Stimulated activated CD8-positive, alpha-beta memory T cell treated with anti-CD3 and anti-CD28 coated beads, Interleukin-4, amount 100 ng/mL, for 48 hours (primary cell): Measurements from ENCODE around the gene PCNT.
"Not testable (repeated sequence)": the region's sequence is repeated elsewhere in the genome, so short reads cannot be mapped to it uniquely, and the experiment has no call there.

ENCODE experiments used
- DNase-seq: peaks from one replicate; pipeline ENCODE4 v3.0.0-alpha.2; 2020

The PCNT gene

DNA sequence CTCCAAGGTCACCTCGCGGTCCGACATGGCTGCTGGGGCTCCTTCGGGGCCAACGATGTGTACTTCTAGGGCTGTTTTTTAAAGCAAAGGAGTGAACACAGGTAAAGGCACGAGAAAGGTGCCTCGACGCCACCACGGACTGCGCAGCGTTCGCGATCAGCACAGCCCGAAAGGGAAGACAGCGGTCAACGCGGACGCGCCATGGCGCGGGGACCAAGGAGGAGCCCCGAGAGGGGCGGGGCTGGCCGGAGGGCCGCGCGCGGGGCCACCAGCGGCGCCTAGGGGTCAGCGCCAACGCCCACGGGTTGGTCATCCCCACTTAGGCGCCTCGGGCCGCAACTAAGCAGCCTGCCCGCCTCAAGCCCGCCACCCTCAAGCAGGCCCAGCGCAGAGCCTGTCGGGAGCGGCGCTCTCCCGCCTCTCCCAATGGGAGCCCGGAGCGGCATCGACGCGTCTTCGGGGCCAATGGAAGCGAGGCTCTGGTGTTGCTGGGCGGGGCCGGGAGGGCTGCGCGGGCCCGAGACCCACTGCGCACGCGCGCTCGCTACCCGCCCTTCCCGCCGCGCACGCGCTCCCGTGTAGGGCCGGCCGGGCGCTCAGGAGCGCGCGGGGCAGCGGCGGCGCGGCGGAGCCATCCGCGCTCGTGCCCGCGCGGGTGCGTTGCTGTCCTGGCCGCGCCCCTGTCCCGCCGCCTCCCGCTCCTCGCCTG is 134.5 kb downstream of the PCNT start, which contains the start of gene DIP2A:
Gene DIP2A (plus strand): TSS at position 577 of the 709 bp plus-strand sequence. CDS start 241 bp downstream, outside the sequence.
- DNase-seq, result peak; percentile 92

- no peak for DNase-seq
These were observed 135.0 kb downstream of the PCNT start for GRCh38 chr21:46459024-46459355.

GRCh38 chr21:46459356-46460112 is 135.6 kb downstream of the PCNT start:
- DNase-seq, result peak; percentile 42

GRCh38 chr21:46461909-46462308 is 138.0 kb downstream of the PCNT start:
- no peak for DNase-seq

GRCh38 chr21:46465153-46465552 is 141.2 kb downstream of the PCNT start:
- not testable (repeated sequence) for DNase-seq

DNA sequence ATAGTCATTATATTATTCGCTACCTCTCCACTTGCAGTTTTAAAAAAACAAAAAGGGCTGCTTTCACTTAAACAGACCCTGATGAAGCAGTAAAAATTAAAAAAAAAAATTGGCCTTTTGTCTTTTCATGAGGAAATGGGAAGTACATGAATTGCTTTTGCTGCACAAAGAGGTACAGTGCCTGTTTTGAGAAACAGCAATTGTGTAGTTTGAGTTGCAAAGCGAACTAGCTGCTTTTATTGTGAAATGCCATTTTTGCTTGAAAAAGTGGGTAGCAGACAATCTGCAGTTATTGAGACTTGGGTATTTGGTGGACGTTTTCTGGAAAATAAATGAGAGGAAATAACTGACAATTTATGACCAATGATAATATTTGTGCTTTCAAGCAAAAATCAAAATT is 141.7 kb downstream of the PCNT start:
- DNase-seq, result no peak

DNA sequence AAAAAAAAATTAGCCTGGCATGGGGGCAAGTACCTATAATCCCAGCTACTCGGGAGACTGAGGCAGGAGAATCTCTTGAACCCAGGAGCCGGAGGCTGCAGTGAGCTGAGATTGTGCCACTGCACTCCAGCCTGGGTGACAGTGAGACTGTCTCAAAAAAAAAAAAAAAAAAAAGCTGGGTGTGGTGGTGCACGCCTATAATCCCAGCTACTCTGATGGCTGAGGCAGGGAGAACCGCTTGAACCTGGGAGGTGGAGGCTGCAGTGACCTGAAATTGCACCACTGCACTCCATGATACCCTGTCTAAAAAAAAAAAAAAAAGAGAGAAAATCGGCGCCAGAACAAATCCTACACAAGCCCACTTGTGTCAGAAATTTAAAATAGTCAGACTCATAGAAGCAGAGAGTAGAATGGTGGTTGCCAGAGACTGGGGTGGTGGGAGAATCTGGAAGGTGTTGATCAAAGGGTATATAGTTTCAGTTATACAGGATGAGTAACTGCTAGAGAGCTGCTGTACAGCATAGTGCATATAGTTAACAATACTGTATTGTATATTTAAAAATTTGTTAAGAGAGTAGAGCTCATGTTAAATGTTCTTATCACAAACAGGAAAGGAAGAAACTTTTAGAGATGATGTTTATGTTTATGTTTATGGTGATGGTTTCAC is 144.3 kb downstream of the PCNT start:
- no peak for DNase-seq

- DNase-seq, result no peak
These were observed 145.3 kb downstream of the PCNT start for GRCh38 chr21:46469275-46469674.

GRCh38 chr21:46471514-46471913 is 147.6 kb downstream of the PCNT start:
- DNase-seq, result no peak

DNA sequence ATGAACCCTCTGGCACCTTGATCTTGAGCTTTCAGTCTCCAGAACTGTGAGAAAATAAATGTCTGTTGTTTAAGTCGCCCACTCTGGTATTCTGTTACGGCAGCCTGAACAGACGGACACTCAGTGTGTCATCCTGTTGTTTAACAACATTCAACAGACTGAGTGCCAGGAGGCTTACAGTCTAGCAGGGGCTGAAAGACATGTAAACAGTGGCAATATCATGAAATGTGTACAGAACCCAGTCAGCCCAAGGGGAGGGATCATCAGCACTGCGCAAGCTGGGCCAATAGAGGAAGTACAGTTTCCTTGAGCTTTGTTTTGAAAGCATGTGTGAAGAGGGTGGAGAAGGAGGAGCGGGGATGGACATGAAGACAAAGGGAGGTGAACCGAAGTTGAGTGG is 148.3 kb downstream of the PCNT start:
- DNase-seq, result no peak

DNA sequence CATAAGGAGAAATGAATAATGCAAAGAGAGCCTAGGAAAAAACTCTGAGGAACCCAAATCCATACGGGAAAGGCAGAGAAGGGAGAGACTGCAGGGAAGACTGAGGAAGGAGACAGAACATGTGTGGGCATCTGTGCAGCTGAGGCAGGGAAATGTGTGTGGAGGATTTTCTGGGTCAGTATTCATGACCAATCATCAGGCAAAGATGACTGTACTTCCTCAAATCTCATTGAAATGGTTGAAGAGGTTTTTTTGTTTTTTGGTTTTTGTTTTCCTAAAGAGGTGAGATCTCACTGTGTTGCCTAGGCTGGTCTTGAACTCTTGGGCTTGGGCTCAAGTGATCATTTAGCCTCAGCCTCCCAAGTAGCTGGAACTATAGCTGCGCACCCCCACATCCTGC is 150.4 kb downstream of the PCNT start:
- no peak for DNase-seq

DNA sequence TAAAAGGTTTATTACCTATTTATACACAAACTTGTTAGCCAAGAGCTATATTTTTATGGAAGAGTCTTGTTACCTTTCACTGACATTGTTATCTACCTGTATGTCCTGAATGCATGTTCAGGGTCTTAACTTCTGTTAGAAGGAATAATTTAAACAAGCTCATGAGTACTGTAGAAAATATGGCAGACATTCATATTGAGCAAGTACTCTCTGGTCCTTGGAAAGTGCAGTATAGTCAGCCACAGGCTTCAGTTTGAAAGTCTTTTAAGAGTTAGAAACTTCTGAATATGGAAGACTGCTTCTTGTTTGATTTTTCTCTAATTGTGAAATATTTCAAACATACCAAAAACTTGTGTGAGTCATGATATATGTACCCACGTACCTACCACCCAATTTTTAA is 151.3 kb downstream of the PCNT start:
- DNase-seq, result no peak

DNA sequence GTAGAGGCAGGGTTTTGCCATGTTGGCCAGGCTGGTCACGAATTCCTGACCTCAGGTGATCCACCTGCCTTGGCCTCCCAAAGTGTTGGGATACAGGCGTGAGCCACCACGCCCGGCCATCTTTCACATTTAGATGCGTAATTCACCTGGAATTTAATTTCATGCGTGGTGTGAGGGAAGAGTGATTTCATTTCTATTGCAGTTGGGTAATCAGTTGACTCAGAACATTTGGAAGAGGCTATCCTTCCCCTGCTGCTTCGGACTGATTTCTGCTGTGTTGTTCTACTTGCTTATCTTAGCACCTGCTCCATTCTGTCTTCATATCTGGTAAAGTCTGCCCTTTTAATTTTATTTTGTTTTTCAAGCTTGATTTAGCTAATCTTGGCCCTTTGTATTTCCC is 153.8 kb downstream of the PCNT start:
- no peak for DNase-seq

DNA sequence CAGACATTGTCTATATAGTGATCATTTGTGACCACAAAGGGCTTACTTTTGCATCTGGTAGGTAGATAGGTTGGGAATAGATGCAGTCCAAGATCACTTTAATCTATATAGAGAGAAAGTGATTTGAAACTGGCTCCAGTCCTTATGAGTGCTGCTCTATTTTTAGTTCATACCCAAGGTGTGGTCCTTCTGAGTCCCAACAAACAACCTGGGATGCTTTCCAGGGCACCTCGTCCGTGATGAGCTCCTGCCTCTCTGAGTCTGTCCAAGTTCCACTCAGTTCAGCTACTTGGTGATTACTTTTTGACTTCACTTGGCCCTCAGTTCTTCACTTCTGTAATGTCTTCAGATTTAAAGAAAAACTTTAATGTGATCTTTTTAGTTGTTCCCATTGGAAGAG is 155.0 kb downstream of the PCNT start:
- no peak for DNase-seq

- no peak for DNase-seq
These were observed 156.5 kb downstream of the PCNT start for GRCh38 chr21:46480466-46480865.

DNA sequence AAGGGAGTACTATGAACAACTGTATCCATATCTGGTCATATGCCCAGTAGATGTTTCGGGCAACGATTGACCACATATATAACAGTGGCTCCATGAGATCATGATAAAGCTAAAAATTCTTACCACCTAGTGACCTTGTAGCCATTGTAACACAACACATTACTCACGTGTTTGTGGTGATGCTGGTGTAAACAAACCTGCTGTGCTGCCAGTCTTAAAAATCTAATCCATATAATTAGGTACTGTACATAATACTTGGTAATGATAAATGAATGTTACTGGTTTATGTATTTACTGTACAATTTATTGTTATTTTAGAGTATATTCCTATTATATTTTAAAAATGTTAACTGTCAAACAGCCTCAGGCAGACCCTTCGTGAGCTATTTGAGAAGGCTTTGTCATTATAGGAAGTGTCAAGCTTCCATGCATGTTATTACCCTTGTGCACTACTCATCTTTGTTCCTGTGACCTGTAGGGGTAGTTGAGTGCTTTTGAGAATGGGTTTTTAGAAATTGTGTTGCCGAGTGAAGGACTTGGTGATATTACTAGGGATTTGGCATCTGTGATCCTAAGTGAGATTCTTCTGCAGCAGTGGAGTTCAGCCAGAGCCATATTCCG is 158.4 kb downstream of the PCNT start:
- DNase-seq, result no peak

DNA sequence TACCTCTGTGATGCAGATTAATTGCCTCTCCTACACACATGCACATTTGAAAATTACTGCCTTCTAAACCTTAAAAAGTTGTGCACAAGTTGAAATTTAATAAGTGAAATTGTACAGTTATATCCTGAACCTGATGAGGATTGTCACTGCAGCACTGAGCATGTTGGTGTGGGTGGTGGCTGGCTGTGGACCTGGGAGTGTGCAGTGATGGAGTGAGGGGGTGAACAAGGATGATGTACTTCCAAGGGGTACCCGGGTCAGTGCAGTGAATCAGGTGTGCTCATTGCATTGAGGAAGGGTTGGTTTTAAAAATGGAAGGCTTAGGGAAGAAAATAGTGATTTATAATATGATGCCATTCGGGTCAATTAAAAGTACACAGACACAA is 158.9 kb downstream of the PCNT start:
- DNase-seq, result no peak

DNA sequence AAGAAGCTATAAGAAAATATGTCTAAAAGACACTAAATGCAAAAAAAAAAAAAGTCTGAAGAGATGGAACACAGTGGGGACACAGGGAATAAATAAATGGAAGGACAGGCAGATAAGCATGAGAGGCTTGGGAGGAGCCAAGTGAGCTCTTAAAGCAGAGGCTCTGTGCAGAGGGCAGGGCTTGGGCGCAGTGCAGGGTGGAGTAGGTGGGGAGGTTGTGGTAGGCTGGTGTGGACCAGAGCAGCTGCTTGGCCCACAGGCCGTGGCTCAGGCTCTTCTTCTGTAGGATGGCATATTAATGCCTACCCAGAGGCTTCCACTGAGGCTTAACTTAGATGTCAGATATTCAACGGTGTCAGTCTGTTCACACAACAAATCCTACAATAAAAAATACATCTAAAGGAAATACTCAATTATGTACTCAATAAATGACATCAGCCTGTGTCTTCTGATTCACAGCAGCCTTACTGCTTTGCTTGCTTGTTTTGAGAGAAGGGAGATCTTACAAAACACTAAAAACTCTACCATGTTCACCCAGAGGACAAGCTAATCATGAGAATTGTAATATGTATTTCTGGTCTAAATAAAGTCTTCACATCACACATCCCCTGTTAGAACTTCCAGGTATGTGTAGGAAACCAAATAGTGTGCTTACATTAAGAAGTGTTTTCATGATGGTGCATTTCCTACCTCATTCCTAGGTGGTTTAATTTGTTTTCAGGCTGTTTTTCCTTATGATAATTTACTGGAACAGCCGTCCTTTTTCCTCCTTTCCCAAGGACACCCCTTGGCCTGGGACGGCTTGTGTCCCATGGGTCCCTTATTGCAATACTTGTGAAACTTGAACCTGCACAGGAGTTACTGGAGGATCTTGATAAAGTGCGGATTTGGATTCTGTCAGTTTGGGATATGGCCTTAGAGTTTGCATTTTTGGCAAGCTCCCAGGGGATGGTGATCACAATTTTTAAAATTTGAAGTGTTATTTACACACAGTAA is 159.6 kb downstream of the PCNT start:
- DNase-seq, result no peak

DNA sequence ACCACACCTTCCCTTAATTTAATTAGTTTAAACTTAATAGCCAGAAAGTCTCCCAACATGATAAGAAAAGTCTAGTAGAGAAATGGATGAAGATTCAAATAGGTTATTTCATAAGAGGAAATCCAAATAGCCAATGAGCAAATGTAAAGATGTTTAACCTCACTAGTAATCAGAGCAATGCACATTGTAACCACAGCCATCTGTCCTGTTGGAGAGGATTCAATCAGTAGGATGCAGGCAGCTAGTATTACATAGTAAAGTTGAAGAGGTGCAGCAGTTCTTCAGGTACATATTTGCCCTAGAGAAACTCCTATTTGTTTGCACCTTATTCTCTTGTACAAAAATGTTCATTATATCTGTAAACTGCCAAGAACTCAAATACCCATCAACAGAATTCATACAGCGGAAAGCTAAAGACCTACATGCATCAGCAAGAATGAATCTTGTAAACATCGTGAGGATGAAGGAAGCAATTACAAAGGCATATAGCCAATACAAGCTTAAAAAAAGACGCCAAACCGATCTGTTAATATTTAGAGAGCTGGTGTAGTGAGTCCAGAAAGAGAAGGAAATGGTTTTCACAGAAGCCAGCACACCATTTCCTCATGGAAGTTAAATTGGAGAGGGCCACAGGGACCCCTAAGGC is 162.6 kb downstream of the PCNT start:
- DNase-seq, result no peak

GRCh38 chr21:46489162-46489663 is 165.3 kb downstream of the PCNT start:
- no peak for DNase-seq

DNA sequence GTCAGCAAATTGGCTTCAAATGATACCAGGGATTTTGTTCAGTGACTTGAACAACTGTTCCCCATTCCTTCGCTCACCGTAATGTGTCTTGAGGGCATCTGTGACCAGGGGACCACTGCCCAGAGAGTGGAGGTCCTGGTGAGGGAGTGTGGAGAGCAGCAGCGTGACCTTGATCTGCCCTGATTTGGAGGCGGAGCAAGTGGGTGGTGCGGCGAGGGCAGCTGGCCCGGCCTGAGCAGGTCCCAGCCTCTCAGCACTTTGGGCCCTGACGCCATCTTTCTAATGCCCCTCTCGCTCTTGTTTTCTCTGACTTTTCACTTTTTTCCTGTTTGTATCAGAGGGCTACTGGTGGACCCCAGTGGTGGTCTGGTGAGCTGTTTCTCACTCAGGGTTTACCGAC is 165.8 kb downstream of the PCNT start:
- DNase-seq, result no peak

DNA sequence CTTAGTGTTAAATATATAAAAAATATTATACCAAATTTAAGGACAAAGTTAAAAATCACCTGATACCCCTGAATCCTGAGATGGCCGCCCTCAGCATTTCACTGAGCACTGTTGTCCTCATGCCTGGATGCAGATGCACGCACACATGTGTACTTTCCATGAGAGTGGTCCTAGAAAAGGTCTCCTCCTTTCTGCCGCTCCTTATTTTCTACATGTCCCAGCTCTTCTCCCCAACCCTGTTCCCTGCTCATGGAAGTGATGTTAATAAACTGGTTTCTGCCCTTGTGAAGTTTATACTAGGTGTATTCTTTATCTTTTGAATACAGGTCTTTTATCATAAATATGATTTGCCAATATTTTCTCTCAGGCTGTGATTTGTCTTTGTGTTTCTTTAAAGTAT is 167.6 kb downstream of the PCNT start:
- no peak for DNase-seq
